HepG2 (cell line): ENCODE data around the gene MUL1. TPM values are rescaled to one million over a fixed set of nuclear protein-coding genes. Genes with fewer than 3 reads are reported as not detected.

ENCODE experiments used
- CBX2 ChIP-seq, 2 experiments: fragments of 200-600 bp in 1 of 2; sonication (generic); formaldehyde crosslinking in 1 of 2; IDR thresholded peaks; 2 replicates each; pipeline versions ENCODE4 v1.7.0 to v1.8.1; 2018 to 2022; ENCODE audit warnings: low read depth in 2 of 2, low read length in 1 of 2, mild to moderate bottlenecking in 1 of 2, missing genetic modification reagents in 1 of 2
- FOXJ3 ChIP-seq: sonication (generic); formaldehyde crosslinking; IDR thresholded peaks from 2 replicates; pipeline ENCODE4 v1.4.0; 2020; ENCODE audit warnings: missing genetic modification reagents, mild to moderate bottlenecking, borderline replicate concordance
- HDAC2 ChIP-seq: sonication (generic); formaldehyde crosslinking; IDR thresholded peaks from 2 replicates; pipeline ENCODE4 v1.4.0; 2020; ENCODE audit warnings: missing genetic modification reagents
- HNF1B ChIP-seq: sonication (generic); formaldehyde crosslinking; IDR thresholded peaks from 2 replicates; pipeline ENCODE4 v1.5.1; 2020; ENCODE audit warnings: mild to moderate bottlenecking, moderate library complexity, missing genetic modification reagents
- HNRNPUL1 ChIP-seq: fragments of 200-400 bp; formaldehyde crosslinking; IDR thresholded peaks from 2 replicates; pipeline ENCODE4 v1.6.1; 2017; ENCODE audit warnings: low read depth, mild to moderate bottlenecking, low read length, moderate library complexity
- KDM2A ChIP-seq: sonication (generic); formaldehyde crosslinking; IDR thresholded peaks from 2 replicates; pipeline ENCODE4 v1.4.0; 2020; ENCODE audit warnings: low read depth, missing genetic modification reagents, borderline replicate concordance
- PHF21A ChIP-seq: sonication (generic); formaldehyde crosslinking; IDR thresholded peaks from 2 replicates; pipeline ENCODE4 v1.5.0; 2020; ENCODE audit warnings: mild to moderate bottlenecking, missing genetic modification reagents
- PRDM15 ChIP-seq: sonication (generic); formaldehyde crosslinking; IDR thresholded peaks from 2 replicates; pipeline ENCODE4 v1.4.0; 2020; ENCODE audit warnings: missing genetic modification reagents
- SMARCC2 ChIP-seq: fragments of 450-650 bp; IDR thresholded peaks from 2 replicates; pipeline ENCODE4 v1.6.1; 2017; ENCODE audit warnings: antibody characterized with exemption, mild to moderate bottlenecking
- SNAPC5 ChIP-seq: sonication (generic); formaldehyde crosslinking; IDR thresholded peaks from 2 replicates; pipeline ENCODE4 v1.8.1; 2023; ENCODE audit warnings: mild to moderate bottlenecking, missing genetic modification reagents, borderline replicate concordance
- TAF1 ChIP-seq: sonication (generic); formaldehyde crosslinking; IDR thresholded peaks from 2 replicates; pipeline ENCODE4 v1.4.0; 2020; ENCODE audit warnings: missing genetic modification reagents
- THAP11 ChIP-seq: IDR thresholded peaks from 2 replicates; pipeline ENCODE4 v1.6.1; 2016; ENCODE audit warnings: missing biosample characterization, missing genetic modification reagents
- TP53 ChIP-seq: sonication (generic); formaldehyde crosslinking; conservative IDR thresholded peaks from 2 replicates; pipeline ENCODE4 v1.4.0; 2020; ENCODE audit warnings: missing genetic modification reagents
- ZBTB42 ChIP-seq: sonication (generic); formaldehyde crosslinking; IDR thresholded peaks from 2 replicates; pipeline ENCODE4 v1.5.0; 2020; ENCODE audit warnings: mild to moderate bottlenecking, missing genetic modification reagents
- ZNF224 ChIP-seq: sonication (generic); formaldehyde crosslinking; IDR thresholded peaks from 2 replicates; pipeline ENCODE4 v1.5.0; 2020; ENCODE audit warnings: mild to moderate bottlenecking, missing genetic modification reagents
- ZNF232 ChIP-seq: sonication (generic); formaldehyde crosslinking; IDR thresholded peaks from 2 replicates; pipeline ENCODE4 v1.4.0; 2020; ENCODE audit warnings: missing genetic modification reagents, borderline replicate concordance
- ZNF280B ChIP-seq: sonication (generic); formaldehyde crosslinking; IDR thresholded peaks from 2 replicates; pipeline ENCODE4 v1.5.0; 2020; ENCODE audit warnings: missing genetic modification reagents, mild to moderate bottlenecking, borderline replicate concordance
- ZNF3 ChIP-seq: IDR thresholded peaks from 2 replicates; pipeline ENCODE4 v1.7.0; 2017; ENCODE audit warnings: inconsistent platforms
- ZNF414 ChIP-seq: sonication (generic); formaldehyde crosslinking; IDR thresholded peaks from 2 replicates; pipeline ENCODE4 v1.5.0; 2020; ENCODE audit warnings: missing genetic modification reagents
- ZNF615 ChIP-seq: sonication (generic); formaldehyde crosslinking; IDR thresholded peaks from 2 replicates; pipeline ENCODE4 v1.5.0; 2020; ENCODE audit warnings: mild to moderate bottlenecking, missing genetic modification reagents, borderline replicate concordance
- ZSCAN21 ChIP-seq: sonication (generic); formaldehyde crosslinking; IDR thresholded peaks from 2 replicates; pipeline ENCODE4 v1.8.0; 2022; ENCODE audit warnings: mild to moderate bottlenecking, missing genetic modification reagents, moderate library complexity, borderline replicate concordance
- polyA plus RNA-seq, 8 experiments: library from polyadenylated mRNA; depleted of rRNA in 3 of 8; stranded (reverse) in 7 of 8; unstranded in 1 of 8; fragments of >200 nt; fragmentation: Illumina TruSeq in 4 of 8; extraction: Trizol in 4 of 8; gene quantifications; 2 replicates each; pipeline versions ENCODE4 v1.2.1 to v1.2.3, GENCODE V29; 2011 to 2016; ENCODE audit warnings: low read depth in 4 of 8, missing spikeins in 1 of 8, mixed read lengths in 1 of 8; ENCODE audit not compliant: insufficient read depth in 1 of 8
- total RNA-seq, 5 experiments: library from RNA; depleted of rRNA; stranded (reverse); fragments of >200 nt; fragmentation: Illumina TruSeq; extraction: Trizol; gene quantifications; 2 replicates each; pipeline ENCODE4 v1.2.3, GENCODE V29; 2016; ENCODE audit warnings: low read depth in 1 of 5

Gene MUL1
- total and polyA plus RNA-seq, 2 of the 13 experiments (the other 11 are each of a cell fraction or from before 2014, with no cell fraction given), result 21.5 to 26.5 TPM

- peak; percentile 68; the same call in 1 of the 2 replicates for TF ChIP-seq TAF1 (CRISPR knock-in tag)
- peak; percentile 77 for TF ChIP-seq HDAC2 (CRISPR knock-in tag)
- TF ChIP-seq SMARCC2, result no peak
- TF ChIP-seq HNF1B (CRISPR knock-in tag), result peak; percentile 65; the same call in 1 of the 2 replicates
- TF ChIP-seq ZNF224, result peak; percentile 30; the same call in 1 of the 2 replicates
- peak; percentile 78; the same call in 1 of the 2 replicates for TF ChIP-seq KDM2A (CRISPR knock-in tag)
- 0 out of 2 replicates have a peak, but pooled peaks have one; percentile 71 for TF ChIP-seq TP53 (CRISPR knock-in tag)
- TF ChIP-seq ZNF615 (CRISPR knock-in tag), result no peak
- peak; percentile 94 for TF ChIP-seq THAP11 (CRISPR knock-in tag)
- no peak for TF ChIP-seq SNAPC5 (CRISPR knock-in tag)
- peak; percentile 90 for TF ChIP-seq ZNF280B (CRISPR knock-in tag)
- peak; percentile 20; the same call in 1 of the 2 replicates for TF ChIP-seq ZSCAN21
- no peak for TF ChIP-seq FOXJ3
- TF ChIP-seq ZNF414 (CRISPR knock-in tag), result peak; percentile 87
- peak; percentile 73; the same call in 1 of the 2 replicates for TF ChIP-seq ZBTB42 (CRISPR knock-in tag)
- TF ChIP-seq ZNF232 (CRISPR knock-in tag), result peak; percentile 72; the same call in 1 of the 2 replicates
- TF ChIP-seq ZNF3, result no peak
- peak; percentile 54; the same call in 1 of the 2 replicates for TF ChIP-seq PHF21A (CRISPR knock-in tag)
- TF ChIP-seq HNRNPUL1, result no peak
- no peak for TF ChIP-seq CBX2 (IDR thresholded peaks at IDR 0.05; ENCODE audit: low read depth, low read length)
- TF ChIP-seq CBX2 (CRISPR knock-in tag; IDR thresholded peaks at IDR 0.05; ENCODE audit: low read depth), result peak; percentile 66; the same call in 1 of the 2 replicates
- TF ChIP-seq PRDM15, result 0 out of 2 replicates have a peak, but pooled peaks have one; percentile 36
Measured at GRCh38 chr1:20507564-20508410, at the start of gene MUL1 (continued).
